IMR-90 (cell line): ENCODE measurements around the gene SCRG1.

Source experiments
- BHLHE40 ChIP-seq: fragments of 150-350 bp; IDR thresholded peaks from 2 replicates; pipeline ENCODE4 v1.6.1; 2016; ENCODE audit warnings: mild to moderate bottlenecking, low read depth, low read length
- CEBPB ChIP-seq: IDR thresholded peaks from 2 replicates; pipeline ENCODE4 v1.6.1; 2012; ENCODE audit warnings: low read depth, low read length, improper control_type of control experiment
- CHD1 ChIP-seq: IDR thresholded peaks from 2 replicates; pipeline ENCODE4 v1.6.1; 2012; ENCODE audit warnings: low read depth, low read length, improper control_type of control experiment
- CTCF ChIP-seq: conservative IDR thresholded peaks from 2 replicates; pipeline ENCODE4 v1.5.1; 2012; ENCODE audit warnings: mild to moderate bottlenecking, low read depth, low read length, improper control_type of control experiment
- FOS ChIP-seq: fragments of 150-350 bp; IDR thresholded peaks from 2 replicates; pipeline ENCODE4 v1.6.1; 2016; ENCODE audit warnings: low read depth, low read length
- MAFK ChIP-seq: IDR thresholded peaks from 2 replicates; pipeline ENCODE4 v1.6.1; 2012; ENCODE audit warnings: low read depth, low read length, improper control_type of control experiment
- MAZ ChIP-seq: IDR thresholded peaks from 2 replicates; pipeline ENCODE4 v1.6.1; 2012; ENCODE audit warnings: low read depth, mild to moderate bottlenecking, low read length, improper control_type of control experiment, moderate library complexity, borderline replicate concordance
- MXI1 ChIP-seq: IDR thresholded peaks from 2 replicates; pipeline ENCODE4 v1.6.1; 2012; ENCODE audit warnings: low read depth, mild to moderate bottlenecking, low read length, moderate library complexity, borderline replicate concordance
- NFE2L2 ChIP-seq: fragments of 150-350 bp; IDR thresholded peaks from 2 replicates; pipeline ENCODE4 v1.6.1; 2016; ENCODE audit warnings: low read depth, mild to moderate bottlenecking, low read length
- POLR2A ChIP-seq: IDR thresholded peaks from 2 replicates; pipeline ENCODE4 v1.6.1; 2012; ENCODE audit warnings: mild to moderate bottlenecking, low read depth, low read length
- RAD21 ChIP-seq: IDR thresholded peaks from 2 replicates; pipeline ENCODE4 v1.6.1; 2012; ENCODE audit warnings: low read length, improper control_type of control experiment
- RCOR1 ChIP-seq: IDR thresholded peaks from 2 replicates; pipeline ENCODE4 v1.6.1; 2012; ENCODE audit warnings: mild to moderate bottlenecking, low read length, improper control_type of control experiment; ENCODE audit not compliant: insufficient replicate concordance
- SMC3 ChIP-seq: fragments of 150-350 bp; IDR thresholded peaks from 2 replicates; pipeline ENCODE4 v1.6.1; 2016; ENCODE audit warnings: low read depth, mild to moderate bottlenecking, antibody characterized with exemption, low read length, moderate library complexity
- TF ChIP-seq, protein P1 (sequence below): fragments of 150-350 bp; IDR thresholded peaks from 2 replicates; pipeline ENCODE4 v1.6.1; 2017; ENCODE audit warnings: mild to moderate bottlenecking, antibody characterized with exemption, low read length, low read depth

DNA sequence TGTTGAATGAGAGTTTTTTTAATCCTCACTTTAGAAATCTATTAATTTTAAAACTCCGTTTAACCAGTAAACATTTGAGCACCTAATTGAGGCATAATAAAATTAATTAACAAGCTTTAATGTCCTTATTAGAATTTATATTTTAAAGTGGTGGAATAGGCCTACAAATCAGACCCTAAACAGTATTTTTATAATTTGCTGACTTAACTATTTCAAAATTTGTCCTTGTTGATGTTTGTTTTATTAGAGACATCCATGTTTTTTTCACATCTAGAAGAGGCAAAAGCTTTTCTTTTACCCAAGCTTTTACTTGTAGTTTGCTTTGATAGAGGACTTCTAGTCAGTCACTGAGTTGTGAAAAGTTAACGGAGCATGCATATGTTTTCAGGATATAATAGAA, 24.3 kb downstream of the SCRG1 start:
- TF ChIP-seq CTCF (no peak), NFE2L2 (no peak), MAZ (no peak), RCOR1 (no peak), RAD21 (no peak), SMC3 (no peak), CEBPB (no peak), POLR2A (no peak), MXI1 (no peak), FOS (no peak), MAFK (peak; percentile 81), CHD1 (no peak), BHLHE40 (no peak)
- TF ChIP-seq, protein P1, sequence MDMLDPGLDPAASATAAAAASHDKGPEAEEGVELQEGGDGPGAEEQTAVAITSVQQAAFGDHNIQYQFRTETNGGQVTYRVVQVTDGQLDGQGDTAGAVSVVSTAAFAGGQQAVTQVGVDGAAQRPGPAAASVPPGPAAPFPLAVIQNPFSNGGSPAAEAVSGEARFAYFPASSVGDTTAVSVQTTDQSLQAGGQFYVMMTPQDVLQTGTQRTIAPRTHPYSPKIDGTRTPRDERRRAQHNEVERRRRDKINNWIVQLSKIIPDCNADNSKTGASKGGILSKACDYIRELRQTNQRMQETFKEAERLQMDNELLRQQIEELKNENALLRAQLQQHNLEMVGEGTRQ, result no peak
